ENCODE data around the gene ALPG.
"Not testable (repeated sequence)": the region's sequence is repeated elsewhere in the genome, so short reads cannot be mapped to it uniquely, and the experiment has no call there.

ALPG gene

DNA sequence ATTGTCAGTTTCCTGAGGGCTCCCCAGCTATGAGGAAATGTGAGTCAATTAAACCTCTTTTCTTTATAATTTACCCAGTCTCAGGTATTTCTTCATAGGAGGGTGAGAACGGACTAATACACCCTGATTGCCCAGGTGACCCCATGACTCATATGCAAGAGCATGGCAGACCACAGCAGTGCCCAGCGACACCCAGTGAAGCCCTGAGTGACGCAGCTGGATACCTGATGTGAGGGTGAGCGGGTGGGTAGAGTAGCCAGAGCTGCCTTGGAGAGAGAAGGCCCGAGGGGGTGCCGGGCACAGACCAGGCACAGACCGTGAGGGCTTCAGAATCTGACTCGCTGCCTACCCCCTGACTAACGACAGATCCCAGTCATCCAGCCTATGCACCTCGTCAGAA is 15.4 kb downstream of the ALPG start:
- Histone ChIP-seq H3K4me2 (no peak overlapping the region), H3K27me3 (ENCODE audit: insufficient read depth, low read depth) (no peaks in the 10 kb centered on the region), H3K79me2 (ENCODE audit: insufficient read depth, low read depth) (no peaks in the 10 kb centered on the region), H3K4me1 (ENCODE audit: low read depth, poor library complexity, severe bottlenecking) (no peaks in the 10 kb centered on the region), H2AFZ (ENCODE audit: low read depth) (no peak overlapping the region), H3K4me3 (IDR thresholded peaks at IDR 0.05; ENCODE audit: insufficient read depth, low read depth, low read length) (no peak overlapping the region), H4K20me1 (ENCODE audit: insufficient read depth) (no peaks in the 10 kb centered on the region), H3K9ac (no peak overlapping the region), H3K27ac (no peak overlapping the region), H3K36me3 (ENCODE audit: insufficient read depth) (no peaks in the 10 kb centered on the region)
- TF ChIP-seq CTCF (conservative IDR thresholded peaks at IDR 0.05; ENCODE audit: low read depth, low read length) = no peak

DNA sequence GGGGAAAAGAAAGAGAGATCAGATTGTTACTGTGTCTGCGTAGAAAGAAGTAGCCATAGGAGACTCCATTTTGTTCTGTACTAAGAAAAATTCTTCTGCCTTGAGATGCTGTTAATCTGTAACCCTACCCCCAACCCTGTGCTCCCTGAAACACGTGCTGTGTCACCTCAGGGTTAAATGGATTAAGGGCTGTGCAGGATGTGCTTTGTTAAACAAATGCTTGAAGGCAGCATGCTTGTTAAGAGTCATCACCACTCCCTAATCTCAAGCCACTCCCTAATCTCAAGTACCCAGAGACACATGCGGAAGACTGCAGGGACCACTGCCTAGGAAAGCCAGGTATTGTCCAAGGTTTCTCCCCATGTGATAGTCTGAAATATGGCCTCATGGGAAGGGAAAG is 16.4 kb downstream of the ALPG start:
- H3K9ac ChIP-seq; H3K27ac ChIP-seq; H2AFZ ChIP-seq (ENCODE audit: low read depth); H3K79me2 ChIP-seq (ENCODE audit: insufficient read depth, low read depth); H3K4me1 ChIP-seq (ENCODE audit: low read depth, poor library complexity, severe bottlenecking); H3K4me2 ChIP-seq; H3K4me3 ChIP-seq (IDR thresholded peaks at IDR 0.05; ENCODE audit: insufficient read depth, low read depth, low read length); H3K27me3 ChIP-seq (ENCODE audit: insufficient read depth, low read depth); H3K36me3 ChIP-seq (ENCODE audit: insufficient read depth); H4K20me1 ChIP-seq (ENCODE audit: insufficient read depth): not testable (repeated sequence)

- not testable (repeated sequence) for H3K36me3 ChIP-seq (ENCODE audit: insufficient read depth); H3K4me1 ChIP-seq (ENCODE audit: low read depth, poor library complexity, severe bottlenecking); H3K27me3 ChIP-seq (ENCODE audit: insufficient read depth, low read depth); H3K4me2 ChIP-seq; H3K4me3 ChIP-seq (IDR thresholded peaks at IDR 0.05; ENCODE audit: insufficient read depth, low read depth, low read length); H3K79me2 ChIP-seq (ENCODE audit: insufficient read depth, low read depth); H2AFZ ChIP-seq (ENCODE audit: low read depth); H3K27ac ChIP-seq; H3K9ac ChIP-seq; H4K20me1 ChIP-seq (ENCODE audit: insufficient read depth)
These were observed 16.8 kb downstream of the ALPG start for GRCh38 chr2:232423407-232423806.

GRCh38 chr2:232431705-232432590 is 25.3 kb downstream of the ALPG start:
- Histone ChIP-seq H2AFZ (ENCODE audit: low read depth) (no peak overlapping the region), H3K4me1 (ENCODE audit: low read depth, poor library complexity, severe bottlenecking) (no peaks in the 10 kb centered on the region), H3K79me2 (ENCODE audit: insufficient read depth, low read depth) (no peaks in the 10 kb centered on the region), H3K36me3 (ENCODE audit: insufficient read depth) (no peaks in the 10 kb centered on the region), H3K27me3 (ENCODE audit: insufficient read depth, low read depth) (no peaks in the 10 kb centered on the region), H3K4me3 (IDR thresholded peaks at IDR 0.05; ENCODE audit: insufficient read depth, low read depth, low read length) (no peak overlapping the region), H3K27ac (no peak overlapping the region), H3K9ac (no peak overlapping the region), H4K20me1 (ENCODE audit: insufficient read depth) (no peaks in the 10 kb centered on the region), H3K4me2 (no peak overlapping the region)
- TF ChIP-seq CTCF (conservative IDR thresholded peaks at IDR 0.05; ENCODE audit: low read depth, low read length) = no peak

DNA sequence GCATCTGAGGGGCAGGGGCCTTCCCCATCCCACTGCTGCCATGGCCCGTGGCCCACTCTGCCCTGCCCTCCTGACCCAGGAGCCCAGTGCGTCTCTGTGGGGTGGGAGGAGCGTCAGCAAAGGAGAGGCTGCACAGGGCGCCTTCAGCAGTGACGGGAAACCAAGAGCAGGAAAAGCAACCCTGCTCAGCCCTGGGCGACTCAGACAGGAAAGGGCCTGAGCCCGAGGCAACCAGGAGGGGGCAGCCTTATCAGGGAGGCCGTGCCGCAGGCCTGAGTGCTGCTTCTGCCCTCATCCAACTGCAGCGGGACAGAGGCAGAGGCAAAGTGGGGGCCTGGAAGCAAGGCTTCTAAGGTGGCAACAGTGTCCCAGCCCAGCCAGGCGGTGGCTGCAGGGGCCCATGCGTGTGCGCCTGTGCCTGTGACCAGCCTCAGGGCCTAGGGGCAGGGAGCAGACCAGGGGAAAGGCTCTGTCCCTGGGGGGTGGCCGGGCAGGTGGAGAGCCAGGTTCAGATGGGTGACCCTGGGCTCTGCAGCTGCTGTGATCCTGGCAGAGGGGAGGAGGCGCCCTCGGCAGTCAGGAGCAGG is 26.0 kb downstream of the ALPG start:
- Histone ChIP-seq H4K20me1 (ENCODE audit: insufficient read depth) (no peaks in the 10 kb centered on the region), H3K4me1 (ENCODE audit: low read depth, poor library complexity, severe bottlenecking) (no peaks in the 10 kb centered on the region), H3K4me2 (no peak overlapping the region), H3K27ac (no peak overlapping the region), H3K4me3 (IDR thresholded peaks at IDR 0.05; ENCODE audit: insufficient read depth, low read depth, low read length) (no peak overlapping the region), H3K36me3 (ENCODE audit: insufficient read depth) (no peaks in the 10 kb centered on the region), H3K79me2 (ENCODE audit: insufficient read depth, low read depth) (no peaks in the 10 kb centered on the region), H2AFZ (ENCODE audit: low read depth) (no peak overlapping the region), H3K9ac (no peak overlapping the region), H3K27me3 (ENCODE audit: insufficient read depth, low read depth) (no peaks in the 10 kb centered on the region)
- no peak for TF ChIP-seq CTCF (conservative IDR thresholded peaks at IDR 0.05; ENCODE audit: low read depth, low read length)

DNA sequence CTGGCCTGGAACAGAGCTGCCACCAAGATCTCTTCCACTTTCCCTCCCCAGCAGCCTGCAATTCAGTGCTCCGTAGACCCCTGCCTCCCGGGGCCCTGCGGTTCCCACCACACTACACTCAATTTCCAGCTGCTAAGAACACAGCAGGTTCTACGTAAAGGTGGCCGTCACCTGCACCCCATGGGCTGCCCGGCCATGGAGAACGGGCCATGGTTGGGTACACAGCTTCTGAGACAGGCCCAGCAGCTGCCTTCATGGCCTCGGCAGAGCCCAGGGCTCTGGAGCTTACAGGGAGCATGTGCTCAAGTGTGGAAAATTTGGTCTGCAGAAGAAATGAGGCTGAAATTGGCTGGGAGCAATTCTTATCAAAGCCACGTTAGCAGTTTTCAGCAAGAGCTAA is 27.0 kb downstream of the ALPG start:
- not testable (repeated sequence) for H3K27me3 ChIP-seq (ENCODE audit: insufficient read depth, low read depth); H3K79me2 ChIP-seq (ENCODE audit: insufficient read depth, low read depth); H2AFZ ChIP-seq (ENCODE audit: low read depth); H4K20me1 ChIP-seq (ENCODE audit: insufficient read depth); H3K36me3 ChIP-seq (ENCODE audit: insufficient read depth); H3K27ac ChIP-seq; H3K4me2 ChIP-seq; H3K4me3 ChIP-seq (IDR thresholded peaks at IDR 0.05; ENCODE audit: insufficient read depth, low read depth, low read length); H3K9ac ChIP-seq; H3K4me1 ChIP-seq (ENCODE audit: low read depth, poor library complexity, severe bottlenecking)
